SK-N-MC (cell line): Measurements from ENCODE around the gene CFAP410.
A peak's percentile ranks its signal among the peaks of the same experiment; 100 is the strongest.

Experiments
- DNase-seq: peaks from one replicate; pipeline ENCODE4 v3.0.0-alpha.2; 2011; ENCODE audit warnings: low read depth, low spot score
- H3K27ac ChIP-seq: fragments of 200-600 bp; sonication (generic); 2 replicates; pipeline ENCODE4 v1.5.1; 2016; ENCODE audit warnings: mixed run types
- H3K36me3 ChIP-seq: fragments of 200-600 bp; sonication (generic); 2 replicates; pipeline ENCODE4 v1.6.1; 2017; ENCODE audit warnings: antibody characterized with exemption, low read length, mixed read lengths; ENCODE audit not compliant: insufficient read depth
- H3K4me3 ChIP-seq: fragments of 200-600 bp; sonication (generic); 2 replicates; pipeline ENCODE4 v1.5.1; 2016
- H3K9ac ChIP-seq: fragments of 200-600 bp; sonication (generic); 2 replicates; pipeline ENCODE4 v1.8.0; 2017; ENCODE audit warnings: mixed run types, mixed read lengths; ENCODE audit not compliant: insufficient read length
- H3K9me3 ChIP-seq: fragments of 200-600 bp; sonication (generic); 2 replicates; pipeline ENCODE4 v1.6.1; 2017; ENCODE audit warnings: low read depth, mild to moderate bottlenecking, antibody characterized with exemption, low read length, moderate library complexity, mixed read lengths
- EZH2 ChIP-seq: fragments of 200-600 bp; sonication (generic); IDR thresholded peaks from one replicate; pipeline ENCODE4 v1.6.1; 2017; ENCODE audit warnings: antibody characterized with exemption
- FOXP2 ChIP-seq: optimal IDR thresholded peaks from 2 replicates; pipeline ENCODE3; 2011; ENCODE audit warnings: mild to moderate bottlenecking, moderate library complexity; ENCODE audit not compliant: insufficient read depth; ENCODE audit errors: extremely low read length, control extremely low read depth
- POLR2AphosphoS5 ChIP-seq: IDR thresholded peaks from 2 replicates; pipeline ENCODE4 v1.6.1; 2012; ENCODE audit warnings: mild to moderate bottlenecking, low read depth, low read length, borderline replicate concordance

The CFAP410 gene

GRCh38 chr21:44330698-44331097 lies 8.5 kb downstream of the CFAP410 start:
- no peaks in the 10 kb centered on the region for H3K9me3 ChIP-seq
- no peak for DNase-seq
- no peak overlapping the region for H3K4me3 ChIP-seq
- no peaks in the 10 kb centered on the region for H3K36me3 ChIP-seq
- no peak for TF ChIP-seq EZH2
- TF ChIP-seq FOXP2 = no peak
- no peak for TF ChIP-seq POLR2AphosphoS5
- no peak overlapping the region for H3K9ac ChIP-seq
- H3K27ac ChIP-seq = no peak overlapping the region

- Histone ChIP-seq H3K36me3 (no peaks in the 10 kb centered on the region; the same call in 1 of the 2 replicates), H3K4me3 (no peak overlapping the region), H3K9me3 (no peaks in the 10 kb centered on the region), H3K27ac (no peak overlapping the region), H3K9ac (no peak overlapping the region)
- DNase-seq = no peak
- TF ChIP-seq EZH2 = no peak
- no peak for TF ChIP-seq FOXP2
- TF ChIP-seq POLR2AphosphoS5 = no peak
Observed at GRCh38 chr21:44329971-44330681, 9.1 kb downstream of the CFAP410 start.

- no peak overlapping the region for H3K4me3 ChIP-seq
- no peak for DNase-seq
- H3K36me3 ChIP-seq = no peaks in the 10 kb centered on the region; the same call in 1 of the 2 replicates
- no peaks in the 10 kb centered on the region for H3K9me3 ChIP-seq
- H3K9ac ChIP-seq = no peak overlapping the region
- TF ChIP-seq POLR2AphosphoS5 = peak; percentile 34; the same call in 1 of the 2 replicates
- TF ChIP-seq EZH2 = no peak
- 0 out of 2 replicates have a peak overlapping the region, but pooled peaks have one; percentile 13 for H3K27ac ChIP-seq
Observed at GRCh38 chr21:44329086-44329889, 9.9 kb downstream of the CFAP410 start.

- H3K36me3 ChIP-seq = no peaks in the 10 kb centered on the region; the same call in 1 of the 2 replicates
- DNase-seq = no peak
- no peak overlapping the region for H3K9ac ChIP-seq
- H3K4me3 ChIP-seq = no peak overlapping the region
- TF ChIP-seq FOXP2 = no peak
- TF ChIP-seq POLR2AphosphoS5 = no peak
- no peak for TF ChIP-seq EZH2
- H3K27ac ChIP-seq = no peak overlapping the region
- H3K9me3 ChIP-seq = no peaks in the 10 kb centered on the region
Observed at GRCh38 chr21:44328242-44328895, 10.8 kb downstream of the CFAP410 start.

GRCh38 chr21:44327603-44327974 lies 11.6 kb downstream of the CFAP410 start:
- TF ChIP-seq POLR2AphosphoS5 (no peak), EZH2 (no peak), FOXP2 (no peak)
- no peak for DNase-seq
- H3K4me3 ChIP-seq = no peak overlapping the region
- no peak overlapping the region for H3K27ac ChIP-seq
- no peaks in the 10 kb centered on the region; the same call in 1 of the 2 replicates for H3K36me3 ChIP-seq
- H3K9me3 ChIP-seq = no peaks in the 10 kb centered on the region
- no peak overlapping the region for H3K9ac ChIP-seq

GRCh38 chr21:44326716-44327602 lies 12.2 kb downstream of the CFAP410 start:
- H3K27ac ChIP-seq = no peak overlapping the region
- DNase-seq = no peak
- H3K4me3 ChIP-seq = no peak overlapping the region
- no peak overlapping the region for H3K9ac ChIP-seq
- no peaks in the 10 kb centered on the region; the same call in 1 of the 2 replicates for H3K36me3 ChIP-seq
- TF ChIP-seq FOXP2 = no peak
- TF ChIP-seq EZH2 = no peak
- no peak for TF ChIP-seq POLR2AphosphoS5
- no peaks in the 10 kb centered on the region for H3K9me3 ChIP-seq

GRCh38 chr21:44326272-44326647 lies 12.9 kb downstream of the CFAP410 start:
- H3K4me3 ChIP-seq = no peak overlapping the region
- no peak overlapping the region for H3K27ac ChIP-seq
- TF ChIP-seq EZH2 (no peak), POLR2AphosphoS5 (no peak), FOXP2 (no peak)
- DNase-seq = no peak
- H3K9ac ChIP-seq = no peak overlapping the region
- no peaks in the 10 kb centered on the region for H3K9me3 ChIP-seq
- H3K36me3 ChIP-seq = no peaks in the 10 kb centered on the region; the same call in 1 of the 2 replicates
